Tibial artery (tissue), 4 donors: ENCODE results near the gene XRCC4.

Experiments
- DNase-seq, 2 donors: peaks; one replicate each; pipeline ENCODE4 v3.0.0-alpha.2; 2019
- H3K27ac ChIP-seq, 2 donors: fragments of 200-600 bp; sonication (generic) in 1 of 2; 1 replicate in 1 of 2; 2 replicates in 1 of 2; pipeline ENCODE4 v1.5.1; 2018 to 2019; ENCODE audit warnings: mild to moderate bottlenecking in 1 of 2
- H3K27me3 ChIP-seq, 2 donors: fragments of 200-600 bp; sonication (generic) in 1 of 2; one replicate each; pipeline versions ENCODE4 v1.5.1 to v1.6.0; 2016 to 2019
- H3K36me3 ChIP-seq, 3 donors: fragments of 200-600 bp; sonication (generic) in 2 of 3; one replicate each; pipeline ENCODE4 v1.5.1; 2016 to 2019; ENCODE audit warnings: mild to moderate bottlenecking in 2 of 3
- H3K4me1 ChIP-seq, 4 donors: fragments of 200-600 bp; sonication (generic) in 2 of 4; 1 replicate in 3 of 4; 2 replicates in 1 of 4; pipeline ENCODE4 v1.5.1; 2016 to 2019
- H3K4me3 ChIP-seq, 2 donors: fragments of 200-600 bp; sonication (generic) in 1 of 2; 1 replicate in 1 of 2; 2 replicates in 1 of 2; pipeline ENCODE4 v1.5.1; 2018 to 2019; ENCODE audit warnings: mild to moderate bottlenecking in 2 of 2
- H3K9me3 ChIP-seq, 3 donors: fragments of 200-600 bp; sonication (generic) in 1 of 3; one replicate each; pipeline ENCODE4 v1.5.1; 2016 to 2019
- intact Hi-C: fragments of 100-400 bp; cut with DNase I; formaldehyde crosslinking; loops from one replicate; pipeline ENCODE4 v1.15.0; 2023; ENCODE audit warnings: low total_unique reads
- TF ChIP-seq, protein P1 (sequence below), 2 experiments: fragments of 200-600 bp in 1 of 2; fragments of 450-650 bp in 1 of 2; IDR thresholded peaks; one replicate each; pipeline ENCODE4 v1.5.1; 2017 to 2019; ENCODE audit warnings: antibody characterized with exemption in 2 of 2, mild to moderate bottlenecking in 1 of 2, moderate library complexity in 1 of 2

Gene XRCC4

GRCh38 chr5:83396662-83397061 is 319.3 kb downstream of the XRCC4 start:
- no peaks in the 10 kb centered on the region for H3K9me3 ChIP-seq
- H3K27ac ChIP-seq = no peak overlapping the region
- H3K27me3 ChIP-seq = no peaks in the 10 kb centered on the region
- intact Hi-C loops = no loop called here
- no peaks in the 10 kb centered on the region for H3K36me3 ChIP-seq
- H3K4me3 ChIP-seq = no peak overlapping the region
- no peaks in the 10 kb centered on the region for H3K4me1 ChIP-seq
- no peak for DNase-seq
- TF ChIP-seq, protein P1, sequence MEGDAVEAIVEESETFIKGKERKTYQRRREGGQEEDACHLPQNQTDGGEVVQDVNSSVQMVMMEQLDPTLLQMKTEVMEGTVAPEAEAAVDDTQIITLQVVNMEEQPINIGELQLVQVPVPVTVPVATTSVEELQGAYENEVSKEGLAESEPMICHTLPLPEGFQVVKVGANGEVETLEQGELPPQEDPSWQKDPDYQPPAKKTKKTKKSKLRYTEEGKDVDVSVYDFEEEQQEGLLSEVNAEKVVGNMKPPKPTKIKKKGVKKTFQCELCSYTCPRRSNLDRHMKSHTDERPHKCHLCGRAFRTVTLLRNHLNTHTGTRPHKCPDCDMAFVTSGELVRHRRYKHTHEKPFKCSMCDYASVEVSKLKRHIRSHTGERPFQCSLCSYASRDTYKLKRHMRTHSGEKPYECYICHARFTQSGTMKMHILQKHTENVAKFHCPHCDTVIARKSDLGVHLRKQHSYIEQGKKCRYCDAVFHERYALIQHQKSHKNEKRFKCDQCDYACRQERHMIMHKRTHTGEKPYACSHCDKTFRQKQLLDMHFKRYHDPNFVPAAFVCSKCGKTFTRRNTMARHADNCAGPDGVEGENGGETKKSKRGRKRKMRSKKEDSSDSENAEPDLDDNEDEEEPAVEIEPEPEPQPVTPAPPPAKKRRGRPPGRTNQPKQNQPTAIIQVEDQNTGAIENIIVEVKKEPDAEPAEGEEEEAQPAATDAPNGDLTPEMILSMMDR (IDR thresholded peaks at IDR 0.05) = no peak

GRCh38 chr5:83397658-83398057 is 320.3 kb downstream of the XRCC4 start:
- TF ChIP-seq, protein P1 (IDR thresholded peaks at IDR 0.05) = no peak
- Histone ChIP-seq H3K4me1 (no peaks in the 10 kb centered on the region), H3K27ac (no peak overlapping the region), H3K9me3 (no peaks in the 10 kb centered on the region), H3K36me3 (no peaks in the 10 kb centered on the region), H3K27me3 (no peaks in the 10 kb centered on the region), H3K4me3 (no peak overlapping the region)
- DNase-seq = no peak
- intact Hi-C loops = no loop called here

DNA sequence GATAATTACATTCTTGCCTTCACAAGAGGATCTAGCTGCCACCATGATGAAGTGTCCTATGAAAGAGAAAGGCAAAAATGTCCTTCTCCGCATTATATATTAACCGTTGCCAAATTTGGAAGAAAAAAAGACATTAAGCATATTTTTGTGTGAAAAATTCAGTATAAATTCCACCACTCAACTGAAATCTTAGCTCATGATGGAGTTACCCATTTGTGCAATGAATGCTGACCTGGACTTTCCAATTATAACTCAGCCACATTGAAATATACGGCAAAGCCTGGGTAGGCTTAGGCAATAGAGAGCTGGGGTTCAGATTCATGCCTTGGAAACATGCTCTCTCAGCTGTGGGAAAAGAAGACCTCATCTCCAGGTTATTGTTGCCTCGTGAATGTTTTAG is 322.9 kb downstream of the XRCC4 start:
- H3K4me1 ChIP-seq = no peaks in the 10 kb centered on the region
- no peak overlapping the region for H3K27ac ChIP-seq
- no peaks in the 10 kb centered on the region for H3K36me3 ChIP-seq
- no peaks in the 10 kb centered on the region for H3K27me3 ChIP-seq
- H3K9me3 ChIP-seq = no peaks in the 10 kb centered on the region
- H3K4me3 ChIP-seq = no peak overlapping the region
- no peak for DNase-seq
- intact Hi-C loops = no loop called here
- TF ChIP-seq, protein P1 (IDR thresholded peaks at IDR 0.05) = no peak

DNA sequence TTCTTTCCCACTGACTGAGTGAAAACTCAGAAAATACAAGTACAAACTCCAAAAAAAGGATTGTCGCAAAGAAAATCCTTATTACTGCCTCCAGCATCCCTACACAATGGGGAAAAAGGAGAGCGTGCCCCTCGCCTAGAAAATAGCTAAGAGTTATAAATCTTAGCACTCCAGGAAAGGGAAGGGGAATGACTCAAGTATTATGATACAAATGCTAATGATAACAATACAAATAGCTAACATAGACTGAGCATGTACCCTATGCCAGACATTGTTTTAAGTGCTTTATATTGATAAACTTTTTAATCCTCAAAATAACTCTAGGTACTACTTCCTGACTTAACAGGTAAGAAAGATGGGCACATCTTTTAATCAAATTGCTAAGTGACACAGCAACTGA is 323.4 kb downstream of the XRCC4 start:
- H3K27me3 ChIP-seq = no peaks in the 10 kb centered on the region
- H3K4me1 ChIP-seq = no peaks in the 10 kb centered on the region
- H3K4me3 ChIP-seq = no peak overlapping the region
- no peak for DNase-seq
- TF ChIP-seq, protein P1 (IDR thresholded peaks at IDR 0.05) = no peak
- no peaks in the 10 kb centered on the region for H3K9me3 ChIP-seq
- intact Hi-C loops = no loop called here
- no peaks in the 10 kb centered on the region for H3K36me3 ChIP-seq
- no peak overlapping the region for H3K27ac ChIP-seq

DNA sequence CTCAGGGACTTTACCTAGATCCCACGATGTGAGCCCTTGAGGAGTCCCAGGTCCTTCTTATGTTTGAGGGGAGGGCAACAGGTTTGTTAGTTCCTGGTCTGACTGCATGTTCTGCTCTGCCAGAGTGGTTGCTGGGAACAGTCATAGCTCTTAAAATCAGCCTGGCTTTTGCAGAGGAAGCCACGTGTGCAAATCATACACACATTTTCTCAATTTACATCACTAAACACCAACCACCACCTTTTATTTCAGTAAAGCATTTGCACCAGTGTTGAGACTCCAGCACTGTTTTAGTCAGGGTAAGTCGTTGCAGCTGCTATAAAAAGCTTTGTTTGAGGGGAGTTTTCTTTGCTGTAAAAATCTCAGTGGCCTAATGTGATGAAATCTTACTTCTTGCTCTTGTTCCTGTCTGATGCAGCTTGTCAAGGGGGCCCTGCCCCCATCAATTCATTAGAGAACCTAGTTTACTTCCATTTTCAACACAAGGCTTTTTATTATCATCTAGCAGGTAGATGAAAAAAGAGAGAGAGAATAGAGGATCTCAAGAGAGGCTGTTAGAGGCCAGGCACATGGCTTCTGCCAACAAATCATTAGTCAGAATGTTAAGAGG is 323.9 kb downstream of the XRCC4 start:
- TF ChIP-seq, protein P1 (IDR thresholded peaks at IDR 0.05) = no peak
- intact Hi-C loops = no loop called here
- no peak overlapping the region for H3K4me3 ChIP-seq
- H3K4me1 ChIP-seq = no peaks in the 10 kb centered on the region
- no peaks in the 10 kb centered on the region for H3K36me3 ChIP-seq
- H3K27me3 ChIP-seq = no peaks in the 10 kb centered on the region
- no peak overlapping the region for H3K27ac ChIP-seq
- H3K9me3 ChIP-seq = no peaks in the 10 kb centered on the region
- no peak for DNase-seq

DNA sequence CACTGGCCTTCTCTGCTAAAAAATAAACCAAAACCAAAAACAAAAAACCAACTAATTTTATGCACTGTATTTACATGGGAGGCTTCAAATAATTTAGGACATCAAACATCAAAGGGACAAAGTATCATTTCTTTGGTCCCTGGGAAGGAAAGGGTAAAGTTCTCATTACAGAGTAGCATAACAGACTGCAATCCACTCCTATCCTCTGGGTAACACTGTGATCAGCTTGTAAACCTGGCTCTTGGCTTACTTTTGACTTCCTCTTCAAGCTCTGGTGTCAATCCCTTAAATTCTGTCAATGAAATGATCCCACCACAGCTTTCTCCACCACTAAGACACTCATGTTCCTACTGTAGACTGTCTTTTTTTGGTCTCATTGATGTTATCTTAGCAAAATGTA is 324.4 kb downstream of the XRCC4 start:
- intact Hi-C loops = no loop called here
- DNase-seq = no peak
- TF ChIP-seq, protein P1 (IDR thresholded peaks at IDR 0.05) = no peak
- Histone ChIP-seq H3K27me3 (no peaks in the 10 kb centered on the region), H3K4me3 (no peak overlapping the region), H3K27ac (no peak overlapping the region), H3K36me3 (no peaks in the 10 kb centered on the region), H3K9me3 (no peaks in the 10 kb centered on the region), H3K4me1 (no peaks in the 10 kb centered on the region)
